Esophagus muscularis mucosa (tissue), 4 donors: ENCODE data around the gene BAX. TPM values are rescaled to one million over a fixed set of nuclear protein-coding genes. Genes with fewer than 3 reads are reported as not detected.

Experiments used
- DNase-seq: peaks from one replicate; pipeline ENCODE4 v3.0.0-alpha.2; 2017; ENCODE audit errors: extremely low spot score
- H3K27ac ChIP-seq, 4 donors: fragments of 200-600 bp; sonication (generic); replicated peaks in 1 of 4; 1 replicate in 3 of 4; 2 replicates in 1 of 4; pipeline ENCODE4 v1.5.1; 2016 to 2019; ENCODE audit warnings: mild to moderate bottlenecking in 1 of 4
- H3K27me3 ChIP-seq, 4 donors: fragments of 200-600 bp; sonication (generic); one replicate each; pipeline versions ENCODE4 v1.5.1 to v1.6.0; 2016 to 2019
- H3K36me3 ChIP-seq, 4 donors: fragments of 200-600 bp; sonication (generic); one replicate each; pipeline ENCODE4 v1.5.1; 2016 to 2019
- H3K4me1 ChIP-seq, 4 donors: fragments of 200-600 bp; sonication (generic); one replicate each; pipeline ENCODE4 v1.5.1; 2016 to 2019
- H3K4me3 ChIP-seq, 4 donors: fragments of 200-600 bp; sonication (generic); 1 replicate in 2 of 4; 2 replicates in 2 of 4; pipeline ENCODE4 v1.5.1; 2016 to 2019; ENCODE audit warnings: mild to moderate bottlenecking in 4 of 4, moderate library complexity in 1 of 4
- H3K9me3 ChIP-seq, 4 donors: fragments of 200-600 bp; sonication (generic); 1 replicate in 3 of 4; 2 replicates in 1 of 4; pipeline ENCODE4 v1.5.1; 2016 to 2019
- EP300 ChIP-seq: sonication (generic); formaldehyde crosslinking; IDR thresholded peaks from one replicate; pipeline ENCODE4 v1.6.1; 2017; ENCODE audit warnings: antibody characterized with exemption
- POLR2A ChIP-seq: fragments of 450-650 bp; IDR thresholded peaks from one replicate; pipeline ENCODE4 v1.6.1; 2017; ENCODE audit warnings: antibody characterized with exemption, moderate library complexity, mild to moderate bottlenecking, low read depth
- POLR2AphosphoS5 ChIP-seq, 2 donors: sonication (generic); formaldehyde crosslinking; IDR thresholded peaks; one replicate each; pipeline ENCODE4 v1.6.1; 2017; ENCODE audit warnings: antibody characterized with exemption in 2 of 2
- WGBS: methylation state at CpG from one replicate; pipeline ENCODE4 v1.1.5; 2018; 5-methylcytosine and 5-hydroxymethylcytosine counted together
- intact Hi-C: fragments of 100-400 bp; cut with DNase I; formaldehyde crosslinking; loops from one replicate; pipeline ENCODE4 v1.15.1; 2023
- total RNA-seq, 4 donors: library from RNA; depleted of rRNA; stranded (reverse); fragments of >200 nt; gene quantifications; one replicate each; pipeline versions ENCODE4 v1.1.0 to v1.2.1, GENCODE V29; 2016
- TF ChIP-seq, protein P1 (sequence below), 3 experiments: fragments of 200-600 bp in 2 of 3; fragments of 450-650 bp in 1 of 3; sonication (generic) in 2 of 3; IDR thresholded peaks; one replicate each; pipeline ENCODE4 v1.5.1; 2017 to 2019; ENCODE audit warnings: antibody characterized with exemption in 3 of 3, mild to moderate bottlenecking in 2 of 3, moderate library complexity in 1 of 3

The BAX gene
- total RNA-seq, 4 donors from 2014 or later = 39.0 to 50.4 (median 42.3) TPM

DNA sequence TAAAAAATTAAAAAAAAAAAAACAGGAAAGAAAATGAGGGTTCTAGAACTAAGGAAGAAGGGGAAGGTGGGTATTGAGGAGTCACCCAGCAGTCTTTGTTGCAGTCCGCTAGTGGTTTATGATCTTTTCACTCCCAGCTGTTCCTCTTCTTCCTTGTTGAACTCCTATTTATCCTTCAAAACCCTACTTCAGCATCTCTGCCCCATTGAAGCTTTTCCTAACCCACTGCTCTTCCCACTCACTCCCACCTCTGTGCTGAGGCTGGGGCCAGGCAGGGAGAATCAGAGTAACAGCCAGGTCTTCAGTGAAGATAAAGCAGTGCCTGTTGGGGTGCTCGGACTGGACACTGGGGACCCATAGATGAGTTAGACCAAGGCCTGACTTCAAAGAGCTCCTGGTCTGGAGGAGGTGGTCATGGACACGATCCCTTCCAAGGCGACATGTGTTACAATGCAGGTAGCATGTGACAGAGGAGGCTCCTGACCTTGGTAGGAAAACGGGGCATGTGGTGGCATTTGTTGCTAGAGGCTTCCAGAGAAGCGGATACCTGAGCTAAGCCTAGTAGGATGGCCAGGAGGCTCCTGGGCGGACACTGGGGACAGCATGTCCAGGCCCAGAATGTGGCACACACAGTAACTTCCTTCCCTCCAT lies 50.4 kb downstream of the BAX start:
- Histone ChIP-seq H3K4me3 (no peak overlapping the region), H3K27me3 (no peaks in the 10 kb centered on the region), H3K9me3 (no peaks in the 10 kb centered on the region), H3K27ac (no peak overlapping the region), H3K36me3 (peaks cover 44 to 92% (median 78%) of the 10 kb centered on the region in 4 donors), H3K4me1 (no peaks in the 10 kb centered on the region)
- intact Hi-C loops = no loop called here
- TF ChIP-seq POLR2A (no peak), EP300 (no peak), POLR2AphosphoS5 (IDR thresholded peaks at IDR 0.05) (no peak)
- TF ChIP-seq, protein P1, sequence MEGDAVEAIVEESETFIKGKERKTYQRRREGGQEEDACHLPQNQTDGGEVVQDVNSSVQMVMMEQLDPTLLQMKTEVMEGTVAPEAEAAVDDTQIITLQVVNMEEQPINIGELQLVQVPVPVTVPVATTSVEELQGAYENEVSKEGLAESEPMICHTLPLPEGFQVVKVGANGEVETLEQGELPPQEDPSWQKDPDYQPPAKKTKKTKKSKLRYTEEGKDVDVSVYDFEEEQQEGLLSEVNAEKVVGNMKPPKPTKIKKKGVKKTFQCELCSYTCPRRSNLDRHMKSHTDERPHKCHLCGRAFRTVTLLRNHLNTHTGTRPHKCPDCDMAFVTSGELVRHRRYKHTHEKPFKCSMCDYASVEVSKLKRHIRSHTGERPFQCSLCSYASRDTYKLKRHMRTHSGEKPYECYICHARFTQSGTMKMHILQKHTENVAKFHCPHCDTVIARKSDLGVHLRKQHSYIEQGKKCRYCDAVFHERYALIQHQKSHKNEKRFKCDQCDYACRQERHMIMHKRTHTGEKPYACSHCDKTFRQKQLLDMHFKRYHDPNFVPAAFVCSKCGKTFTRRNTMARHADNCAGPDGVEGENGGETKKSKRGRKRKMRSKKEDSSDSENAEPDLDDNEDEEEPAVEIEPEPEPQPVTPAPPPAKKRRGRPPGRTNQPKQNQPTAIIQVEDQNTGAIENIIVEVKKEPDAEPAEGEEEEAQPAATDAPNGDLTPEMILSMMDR (IDR thresholded peaks at IDR 0.05) = no peak
- no peak for DNase-seq
- WGBS = 92% methylated on average over 7 of the region's 7 CpGs

DNA sequence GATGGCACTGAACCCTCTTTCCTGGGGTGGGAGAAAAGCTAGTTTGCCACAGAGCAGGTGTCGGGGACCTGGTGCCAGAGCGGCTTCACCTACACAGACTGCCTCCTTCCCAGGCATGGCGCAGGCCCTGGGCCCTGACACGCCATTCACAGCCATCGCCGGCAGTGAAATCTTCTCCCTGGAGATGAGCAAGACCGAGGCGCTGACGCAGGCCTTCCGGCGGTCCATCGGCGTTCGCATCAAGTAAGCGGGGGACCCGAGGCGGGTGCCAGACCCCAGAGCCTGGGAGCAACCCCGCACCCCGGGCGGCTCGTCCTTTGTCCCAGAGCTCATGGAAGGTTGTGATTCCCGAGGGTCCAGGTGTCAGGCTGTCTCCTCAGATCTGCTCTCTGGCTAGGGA lies 52.2 kb downstream of the BAX start:
- WGBS = 95% methylated on average over 14 of the region's 22 CpGs
- no peak overlapping the region for H3K27ac ChIP-seq
- H3K27me3 ChIP-seq = no peaks in the 10 kb centered on the region
- intact Hi-C loops = no loop called here
- DNase-seq = no peak
- peaks cover 55 to 99% (median 92%) of the 10 kb centered on the region in 4 donors for H3K36me3 ChIP-seq
- no peaks in the 10 kb centered on the region for H3K9me3 ChIP-seq
- no peak for TF ChIP-seq POLR2AphosphoS5 (IDR thresholded peaks at IDR 0.05)
- no peak for TF ChIP-seq POLR2A
- TF ChIP-seq, protein P1 (IDR thresholded peaks at IDR 0.05) = no peak
- TF ChIP-seq EP300 = no peak
- no peak overlapping the region for H3K4me3 ChIP-seq
- H3K4me1 ChIP-seq = no peaks in the 10 kb centered on the region

DNA sequence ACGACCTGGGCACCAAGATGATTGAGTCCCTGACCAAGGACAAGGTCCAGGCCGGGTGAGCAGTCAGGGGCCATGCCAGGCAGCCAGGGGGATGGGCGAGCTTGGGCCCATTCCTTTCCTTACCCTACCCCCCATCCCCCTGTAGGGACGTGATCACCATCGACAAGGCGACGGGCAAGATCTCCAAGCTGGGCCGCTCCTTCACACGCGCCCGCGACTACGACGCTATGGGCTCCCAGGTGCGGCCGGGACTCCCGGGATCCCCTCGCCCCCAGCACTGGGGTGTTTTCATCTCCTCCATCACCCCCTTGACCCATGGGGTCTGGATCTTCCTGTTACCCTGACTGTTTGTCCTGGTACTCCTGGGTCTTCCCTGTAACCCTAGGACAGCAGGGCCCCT lies 55.2 kb downstream of the BAX start:
- H3K4me3 ChIP-seq = no peak overlapping the region
- 93% methylated on average over 3 of the region's 18 CpGs for WGBS
- H3K36me3 ChIP-seq = peaks cover 40 to 98% (median 91%) of the 10 kb centered on the region in 4 donors
- no peaks in the 10 kb centered on the region for H3K27me3 ChIP-seq
- intact Hi-C loops = no loop called here
- TF ChIP-seq POLR2AphosphoS5 (IDR thresholded peaks at IDR 0.05) (no peak), EP300 (no peak), POLR2A (no peak)
- TF ChIP-seq, protein P1 (IDR thresholded peaks at IDR 0.05) = no peak
- H3K27ac ChIP-seq = no peak overlapping the region
- no peak for DNase-seq
- H3K9me3 ChIP-seq = no peaks in the 10 kb centered on the region
- H3K4me1 ChIP-seq = no peaks in the 10 kb centered on the region

DNA sequence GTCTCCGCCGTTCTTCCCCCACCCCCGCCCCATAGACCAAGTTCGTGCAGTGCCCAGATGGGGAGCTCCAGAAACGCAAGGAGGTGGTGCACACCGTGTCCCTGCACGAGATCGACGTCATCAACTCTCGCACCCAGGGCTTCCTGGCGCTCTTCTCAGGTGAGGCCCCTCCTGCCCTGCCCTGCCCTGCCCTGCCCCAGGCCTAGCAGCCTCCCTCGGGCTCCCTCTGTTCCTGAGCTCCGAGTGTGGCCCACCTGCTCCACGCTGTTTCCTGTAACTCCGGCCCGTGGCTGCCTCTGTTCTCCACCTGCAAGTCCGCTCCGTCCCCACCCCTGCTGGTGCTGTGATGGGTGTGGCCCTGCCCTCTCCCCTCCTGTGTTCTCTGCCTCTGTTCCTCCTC lies 55.8 kb downstream of the BAX start:
- intact Hi-C loops = no loop called here
- 92% methylated on average over 18 of the region's 18 CpGs for WGBS
- H3K36me3 ChIP-seq = peaks cover 40 to 98% (median 91%) of the 10 kb centered on the region in 4 donors
- DNase-seq = no peak
- no peaks in the 10 kb centered on the region for H3K27me3 ChIP-seq
- no peak for TF ChIP-seq POLR2AphosphoS5 (IDR thresholded peaks at IDR 0.05)
- no peak for TF ChIP-seq EP300
- TF ChIP-seq, protein P1 (IDR thresholded peaks at IDR 0.05) = no peak
- no peak for TF ChIP-seq POLR2A
- H3K4me3 ChIP-seq = no peak overlapping the region
- no peaks in the 10 kb centered on the region for H3K9me3 ChIP-seq
- no peak overlapping the region for H3K27ac ChIP-seq
- H3K4me1 ChIP-seq = no peaks in the 10 kb centered on the region

DNA sequence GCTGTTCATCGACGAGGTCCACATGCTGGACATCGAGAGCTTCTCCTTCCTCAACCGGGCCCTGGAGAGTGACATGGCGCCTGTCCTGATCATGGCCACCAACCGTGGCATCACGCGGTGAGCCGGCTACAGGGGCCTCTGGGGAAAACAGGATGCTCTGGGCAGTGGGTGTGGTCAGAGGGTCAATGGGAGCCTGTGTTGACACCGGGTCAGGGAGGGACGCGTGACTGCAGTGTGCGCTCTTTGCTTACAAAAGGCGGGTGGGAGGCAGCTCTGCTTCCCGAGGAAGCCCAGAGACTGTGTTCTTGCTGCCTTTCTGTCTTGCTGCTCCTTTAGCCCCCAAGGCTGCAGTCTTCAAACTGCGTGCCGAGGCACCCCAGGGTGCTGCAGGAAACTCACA lies 56.5 kb downstream of the BAX start:
- intact Hi-C loops = no loop called here

More for the DNA sequence above, 56.5 kb downstream of the BAX start:
- H3K9me3 ChIP-seq = no peaks in the 10 kb centered on the region
- H3K36me3 ChIP-seq = peaks cover 34 to 98% (median 91%) of the 10 kb centered on the region in 4 donors
- no peak overlapping the region for H3K4me3 ChIP-seq
- H3K4me1 ChIP-seq = no peaks in the 10 kb centered on the region
- no peaks in the 10 kb centered on the region for H3K27me3 ChIP-seq
- no peak for DNase-seq
- no peak overlapping the region for H3K27ac ChIP-seq
- 91% methylated on average over 15 of the region's 17 CpGs for WGBS
- TF ChIP-seq, protein P1 (IDR thresholded peaks at IDR 0.05) = no peak
- no peak for TF ChIP-seq EP300
- no peak for TF ChIP-seq POLR2AphosphoS5 (IDR thresholded peaks at IDR 0.05)
- TF ChIP-seq POLR2A = no peak
